ENCODE data around the gene GSE1. TPM values are rescaled to one million over a fixed set of nuclear protein-coding genes. Genes with fewer than 3 reads are reported as not detected.

Gene GSE1
- total and polyA plus RNA-seq, 2 of the 13 experiments (the other 11 are each of a cell fraction or from before 2014, with no cell fraction given), result 16.1 to 31.2 TPM

GRCh38 chr16:85612801-85613603, at the start of gene GSE1 (continued):
- TF ChIP-seq ZNF629 (CRISPR knock-in tag; conservative IDR thresholded peaks at IDR 0.05) (peak; percentile 63; the same call in 1 of the 2 replicates), ARID3A (IDR thresholded peaks at IDR 0.05; ENCODE audit: low read depth, low read length) (no peak), ZNF646 (CRISPR knock-in tag; IDR thresholded peaks at IDR 0.05) (no peak), PRDM10 (CRISPR knock-in tag; IDR thresholded peaks at IDR 0.05; ENCODE audit: low read depth) (peak; percentile 44), ISL2 (CRISPR knock-in tag; IDR thresholded peaks at IDR 0.05) (peak; percentile 80), ZBTB49 (CRISPR knock-in tag; IDR thresholded peaks at IDR 0.05; ENCODE audit: borderline replicate concordance) (no peak), STAT6 (CRISPR knock-in tag; IDR thresholded peaks at IDR 0.05; ENCODE audit: borderline replicate concordance) (no peak)
